Transverse colon (tissue), 4 donors: Measurements from ENCODE around the gene C2orf81. TPM values are rescaled to one million over a fixed set of nuclear protein-coding genes. Genes with fewer than 3 reads are reported as not detected.
"Not testable (repeated sequence)": the region's sequence is repeated elsewhere in the genome, so short reads cannot be mapped to it uniquely, and the experiment has no call there.

Source experiments
- DNase-seq: peaks from one replicate; pipeline ENCODE4 v3.0.0-alpha.2; 2019
- H3K27ac ChIP-seq, 4 donors: fragments of 200-600 bp; sonication (generic); 2 replicates each; pipeline ENCODE4 v1.5.1; 2016 to 2018; ENCODE audit warnings: inconsistent platforms in 4 of 4
- H3K27me3 ChIP-seq: fragments of 200-600 bp; sonication (generic); 2 replicates; pipeline ENCODE4 v1.5.1; 2017; ENCODE audit warnings: inconsistent platforms
- H3K36me3 ChIP-seq, 4 donors: fragments of 200-600 bp; sonication (generic); 2 replicates each; pipeline ENCODE4 v1.5.1; 2017 to 2019; ENCODE audit warnings: inconsistent platforms in 4 of 4
- H3K4me1 ChIP-seq, 4 donors: fragments of 200-600 bp; sonication (generic); 2 replicates each; pipeline ENCODE4 v1.5.1; 2017 to 2020; ENCODE audit warnings: inconsistent platforms in 4 of 4
- H3K4me3 ChIP-seq, 4 donors: fragments of 200-600 bp; sonication (generic); 1 replicate in 1 of 4; 2 replicates in 3 of 4; pipeline versions ENCODE4 v1.5.1 to v1.6.1; 2017 to 2019; ENCODE audit warnings: inconsistent platforms in 4 of 4
- H3K9me3 ChIP-seq, 2 donors: fragments of 200-600 bp; sonication (generic); 2 replicates each; pipeline ENCODE4 v1.5.1; 2017 to 2019; ENCODE audit warnings: inconsistent platforms in 2 of 2
- CTCF ChIP-seq, 5 experiments: fragments of 200-600 bp in 3 of 5; fragments of 450-650 bp in 2 of 5; sonication (generic) in 3 of 5; IDR thresholded peaks; 1 replicate in 2 of 5; 2 replicates in 3 of 5; pipeline ENCODE4 v1.5.1; 2016 to 2017; ENCODE audit warnings: antibody characterized with exemption in 5 of 5, inconsistent platforms in 3 of 5, mild to moderate bottlenecking in 2 of 5, moderate library complexity in 1 of 5
- EP300 ChIP-seq: sonication (generic); formaldehyde crosslinking; IDR thresholded peaks from one replicate; pipeline ENCODE4 v1.6.1; 2017; ENCODE audit warnings: antibody characterized with exemption, low read depth
- POLR2A ChIP-seq: fragments of 450-650 bp; IDR thresholded peaks from one replicate; pipeline ENCODE4 v1.6.1; 2016; ENCODE audit warnings: antibody characterized with exemption, mild to moderate bottlenecking, moderate library complexity
- POLR2AphosphoS5 ChIP-seq, 3 donors: sonication (generic); formaldehyde crosslinking; IDR thresholded peaks; one replicate each; pipeline ENCODE4 v1.6.1; 2016; ENCODE audit warnings: antibody characterized with exemption in 3 of 3
- WGBS, 2 donors: methylation state at CpG; one replicate each; pipeline ENCODE4 v1.1.5; 2018; ENCODE audit warnings: low coverage in 1 of 2; 5-methylcytosine and 5-hydroxymethylcytosine counted together
- in situ Hi-C, 4 donors: fragments of 200-750 bp; cut with MboI; loops; one replicate each; pipeline versions ENCODE4 v1.15.0 to v1.15.1; 2017; ENCODE audit warnings: low sequenced_read_pairs in 3 of 4, low pct_ligation_motif_present in 1 of 4, low pct_unique_long_range_greater_than_20kb in 1 of 4
- intact Hi-C: fragments of 100-400 bp; cut with DNase I; formaldehyde crosslinking; loops from one replicate; pipeline ENCODE4 v1.15.1; 2023; ENCODE audit warnings: low total_unique reads
- total RNA-seq, 4 donors: library from RNA; depleted of rRNA; stranded (reverse); fragments of >200 nt; gene quantifications; one replicate each; pipeline ENCODE4 v1.1.0, GENCODE V29; 2016

Gene C2orf81
- total RNA-seq = 1 to 10 TPM in 1 of 4 donors, under 1 TPM in 1, not detected in 2; 0.82 to 1.3 TPM

DNA sequence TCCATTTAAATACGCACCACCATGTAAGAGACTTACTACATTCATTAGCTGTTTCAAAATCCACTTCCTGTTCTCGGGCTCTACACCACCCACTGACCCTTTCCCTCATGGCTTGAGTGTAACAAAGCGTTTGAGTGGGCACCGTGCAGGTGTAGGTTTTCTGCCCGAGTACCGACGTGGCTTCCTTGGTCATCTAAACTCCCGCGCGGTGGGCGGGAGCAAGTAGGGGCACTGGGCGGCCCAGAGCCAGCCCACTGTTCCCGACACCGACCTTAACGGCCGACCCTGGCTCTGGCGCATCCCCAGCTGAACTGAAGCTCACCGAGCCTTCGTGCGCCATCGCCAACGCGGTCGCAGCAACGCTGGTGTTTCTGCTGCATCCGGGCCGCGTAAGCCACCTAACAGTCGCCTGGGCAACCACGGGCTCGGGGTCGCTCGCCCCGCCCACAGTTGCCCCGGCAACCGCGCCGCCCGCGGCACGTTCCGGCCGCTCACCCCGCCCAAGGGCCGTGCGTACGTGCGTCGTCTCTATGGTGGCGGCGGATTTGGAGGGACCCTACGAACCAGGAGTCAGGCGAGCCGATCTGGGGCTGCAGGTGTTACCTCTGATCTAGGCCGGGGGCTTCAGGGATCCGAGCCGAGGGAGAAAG lies at the start of gene C2orf81, which contains the start of gene WDR54:
C2orf81 (minus strand) TSS at position 399 of the 650 bp plus-strand sequence; CDS start at position 340, 59 bp downstream.
WDR54 (plus strand) TSS at position 510 of the 650 bp plus-strand sequence. CDS start 424 bp downstream, outside the sequence.
- 0 to 6% methylated on average over 2 to 44 of the region's 57 CpGs for WGBS, 2 donors
- intact Hi-C loops = no loop called here

DNA sequence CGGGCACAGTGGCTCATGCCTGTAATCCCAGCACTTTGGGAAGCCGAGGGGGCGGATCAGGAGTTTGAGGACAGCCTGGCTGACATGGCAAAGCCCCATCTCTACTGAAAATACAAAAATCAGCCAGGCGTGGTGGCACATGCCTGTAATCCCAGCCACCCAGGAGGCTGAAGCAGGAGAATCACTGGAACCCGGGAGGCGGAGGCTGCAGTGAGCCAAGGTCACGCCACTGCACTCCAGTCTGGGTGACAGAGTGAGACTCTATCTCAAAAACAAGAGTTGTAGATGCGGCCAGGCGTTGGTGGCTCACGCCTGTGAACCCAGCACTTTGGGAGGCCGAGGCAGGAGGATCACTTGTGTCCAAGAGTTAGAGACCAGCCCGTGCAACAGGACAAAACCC lies 49.3 kb upstream of the C2orf81 start:
- WGBS, 2 donors = 86 to 91% methylated on average over 4 to 12 of the region's 12 CpGs
- H3K4me3 ChIP-seq, in situ Hi-C loops, intact Hi-C loops, H3K27me3 ChIP-seq, DNase-seq, H3K9me3 ChIP-seq, H3K27ac ChIP-seq: not testable (repeated sequence)
- Histone ChIP-seq H3K36me3 (peaks cover 0 to 11% (median 0%) of the 10 kb centered on the region in 4 donors), H3K4me1 (peaks cover 13 to 29% (median 19%) of the 10 kb centered on the region in 4 donors)

More for the DNA sequence above, at the start of gene C2orf81, which contains the start of gene WDR54:
- Histone ChIP-seq H3K9me3 (no peaks in the 10 kb centered on the region), H3K4me1 (peaks cover 5 to 19% (median 7%) of the 10 kb centered on the region in 4 donors), H3K27ac (peak within 1 kb of the TSS; percentile 63 to 84 (median 70)), H3K4me3 (peak within 1 kb of the TSS; percentile 39 to 70 (median 42)), H3K27me3 (no peaks in the 10 kb centered on the region), H3K36me3 (no peaks in the 10 kb centered on the region)
- in situ Hi-C loops = no loop called here
- TF ChIP-seq CTCF (IDR thresholded peaks at IDR 0.05) (no peak), POLR2A (peak; percentile 43), EP300 (no peak), POLR2AphosphoS5 (IDR thresholded peaks at IDR 0.05) (peak; percentile 43 to 78 (median 74))
- peak; percentile 91 for DNase-seq

DNA sequence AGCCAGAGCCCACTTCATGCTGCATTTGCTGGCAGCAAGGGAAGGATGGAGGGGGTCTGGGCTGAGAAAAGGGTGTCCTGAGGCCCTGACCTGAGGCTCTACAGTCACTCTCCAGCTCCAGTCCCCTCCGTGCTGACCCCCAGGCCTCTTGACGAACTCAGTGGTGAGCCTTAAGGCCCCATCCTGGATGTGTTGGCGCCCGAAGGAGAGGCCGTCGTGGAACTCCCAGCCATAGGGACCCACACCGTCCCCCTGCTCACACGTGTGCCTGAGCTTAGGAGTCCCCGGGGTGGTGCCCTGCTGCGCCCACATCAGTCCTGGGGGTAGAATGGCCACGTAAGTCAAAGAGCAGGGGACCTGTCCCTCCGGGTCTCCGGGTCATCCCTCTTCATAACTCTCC lies 43.0 kb upstream of the C2orf81 start:
- Histone ChIP-seq H3K27me3 (no peaks in the 10 kb centered on the region), H3K27ac (peak overlapping the region; percentile 82 to 91 (median 89)), H3K9me3 (no peaks in the 10 kb centered on the region), H3K4me1 (peaks cover 6 to 20% (median 17%) of the 10 kb centered on the region in 4 donors), H3K36me3 (no peaks in the 10 kb centered on the region), H3K4me3 (peak overlapping the region; percentile 46 to 96 (median 78))
- 0% methylated on average over 7 of the region's 13 CpGs; no CpG with 5 or more reads in 1 of the 2 donors for WGBS, 2 donors
- in situ Hi-C loops = no loop called here
- TF ChIP-seq POLR2A = no peak
- DNase-seq = no peak
- intact Hi-C loops = no loop called here

DNA sequence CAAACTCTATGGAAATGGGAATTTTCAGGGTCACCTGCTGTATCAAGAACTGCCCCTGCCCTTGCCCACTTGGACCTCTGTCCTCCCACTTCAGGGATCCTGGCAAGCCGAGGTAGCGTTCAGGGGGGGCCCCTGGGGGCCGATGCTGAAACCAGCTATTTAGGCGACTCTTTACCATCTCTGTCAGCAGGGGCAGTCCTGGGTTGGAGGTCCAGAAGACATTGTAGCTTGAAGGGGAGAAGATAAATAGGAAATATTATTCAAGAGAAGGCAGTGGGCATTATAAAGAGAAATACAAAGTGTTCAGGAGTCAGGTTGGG lies 41.3 kb upstream of the C2orf81 start:
- in situ Hi-C loops = no loop called here
- H3K9me3 ChIP-seq = no peaks in the 10 kb centered on the region
- no peak for DNase-seq
- TF ChIP-seq POLR2AphosphoS5 (IDR thresholded peaks at IDR 0.05) (no peak), EP300 (no peak), POLR2A (no peak), CTCF (IDR thresholded peaks at IDR 0.05) (no peak)
- H3K36me3 ChIP-seq = no peaks in the 10 kb centered on the region
- H3K4me1 ChIP-seq = peaks cover 13 to 28% (median 23%) of the 10 kb centered on the region in 4 donors
- intact Hi-C loops = no loop called here
- no peak overlapping the region for H3K4me3 ChIP-seq
- no peak overlapping the region for H3K27ac ChIP-seq
- WGBS, 2 donors = 70 to 87% methylated on average over 4 of the region's 4 CpGs
- H3K27me3 ChIP-seq = no peaks in the 10 kb centered on the region

- no peaks in the 10 kb centered on the region for H3K9me3 ChIP-seq
- WGBS, 2 donors = 87% methylated on average over 15 of the region's 20 CpGs; no CpG with 5 or more reads in 1 of the 2 donors
- no peak overlapping the region for H3K4me3 ChIP-seq
- DNase-seq = no peak
- no peaks in the 10 kb centered on the region for H3K36me3 ChIP-seq
- no peak overlapping the region for H3K27ac ChIP-seq
- no peak for TF ChIP-seq CTCF (IDR thresholded peaks at IDR 0.05)
- TF ChIP-seq EP300 = no peak
- TF ChIP-seq POLR2A = no peak
- H3K4me1 ChIP-seq = peaks cover 13 to 28% (median 24%) of the 10 kb centered on the region in 4 donors
- intact Hi-C loops (no loop called here), in situ Hi-C loops (no loop called here)
- H3K27me3 ChIP-seq = no peaks in the 10 kb centered on the region
Measured at GRCh38 chr2:74462054-74462785, 40.8 kb upstream of the C2orf81 start.
